Liver (tissue), 9 donors: ENCODE results near the gene FAM76B. TPM values are rescaled to one million over a fixed set of nuclear protein-coding genes. Genes with fewer than 3 reads are reported as not detected.

Experiments used
- DNase-seq: peaks from one replicate; pipeline ENCODE4 v3.0.0-alpha.2; 2017; ENCODE audit warnings: low spot score
- H3K27ac ChIP-seq, 2 donors: one replicate each; pipeline ENCODE4 v1.7.0; 2013; ENCODE audit warnings: inconsistent platforms in 2 of 2, low read length in 2 of 2, control low read depth in 1 of 2, low read depth in 1 of 2, mild to moderate bottlenecking in 1 of 2
- H3K27me3 ChIP-seq, 4 donors: one replicate each; pipeline versions ENCODE4 v1.6.1 to v1.7.0; 2013; ENCODE audit warnings: low read length in 3 of 4, inconsistent platforms in 1 of 4, mild to moderate bottlenecking in 1 of 4, moderate library complexity in 1 of 4; ENCODE audit not compliant: control insufficient read depth in 4 of 4, insufficient read depth in 4 of 4
- H3K36me3 ChIP-seq, 4 donors: one replicate each; pipeline versions ENCODE4 v1.6.1 to v1.7.0; 2013; ENCODE audit warnings: low read length in 3 of 4, mild to moderate bottlenecking in 3 of 4, low read depth in 1 of 4, moderate library complexity in 1 of 4; ENCODE audit not compliant: control insufficient read depth in 4 of 4, insufficient read depth in 3 of 4
- H3K4me1 ChIP-seq, 4 donors: one replicate each; pipeline versions ENCODE4 v1.6.1 to v1.7.0; 2013; ENCODE audit warnings: low read length in 3 of 4, mild to moderate bottlenecking in 3 of 4, moderate library complexity in 1 of 4; ENCODE audit not compliant: control insufficient read depth in 4 of 4, insufficient read depth in 4 of 4
- H3K4me3 ChIP-seq, 3 donors: one replicate each; pipeline versions ENCODE4 v1.6.1 to v1.7.0; 2013; ENCODE audit warnings: low read length in 3 of 3, control low read depth in 1 of 3, low read depth in 1 of 3, mild to moderate bottlenecking in 1 of 3
- H3K9ac ChIP-seq, 2 donors: one replicate each; pipeline ENCODE4 v1.7.0; 2013; ENCODE audit warnings: low read length in 2 of 2, mild to moderate bottlenecking in 2 of 2, moderate library complexity in 2 of 2, control low read depth in 1 of 2, low read depth in 1 of 2
- H3K9me3 ChIP-seq, 4 donors: one replicate each; pipeline versions ENCODE4 v1.6.1 to v1.7.0; 2013; ENCODE audit warnings: low read length in 3 of 4; ENCODE audit not compliant: control insufficient read depth in 4 of 4
- EGR1 ChIP-seq, 2 donors: IDR thresholded peaks; 2 replicates each; pipeline ENCODE4 v1.6.1; 2016 to 2018; ENCODE audit warnings: antibody characterized with exemption in 2 of 2, low read depth in 2 of 2
- FOXA1 ChIP-seq: IDR thresholded peaks from 2 replicates; pipeline ENCODE4 v1.6.1; 2016; ENCODE audit warnings: antibody characterized with exemption
- FOXA2 ChIP-seq: IDR thresholded peaks from 2 replicates; pipeline ENCODE4 v1.6.1; 2016; ENCODE audit warnings: antibody characterized with exemption
- GABPA ChIP-seq, 2 donors: IDR thresholded peaks in 1 of 2; conservative IDR thresholded peaks in 1 of 2; 2 replicates each; pipeline ENCODE4 v1.6.1; 2016; ENCODE audit warnings: antibody characterized with exemption in 2 of 2, mild to moderate bottlenecking in 1 of 2, moderate library complexity in 1 of 2
- HNF4A ChIP-seq, 2 donors: conservative IDR thresholded peaks; 2 replicates each; pipeline ENCODE4 v1.6.1; 2016; ENCODE audit warnings: antibody characterized with exemption in 2 of 2, mild to moderate bottlenecking in 2 of 2
- HNF4G ChIP-seq: IDR thresholded peaks from 2 replicates; pipeline ENCODE4 v1.6.1; 2016; ENCODE audit warnings: antibody characterized with exemption
- RXRA ChIP-seq, 2 donors: IDR thresholded peaks; 2 replicates each; pipeline ENCODE4 v1.6.1; 2017 to 2018; ENCODE audit warnings: antibody characterized with exemption in 2 of 2, mild to moderate bottlenecking in 1 of 2
- TAF1 ChIP-seq: conservative IDR thresholded peaks from 2 replicates; pipeline ENCODE4 v1.6.1; 2016; ENCODE audit warnings: antibody characterized with exemption, mild to moderate bottlenecking
- YY1 ChIP-seq: IDR thresholded peaks from 2 replicates; pipeline ENCODE4 v1.6.1; 2016; ENCODE audit warnings: antibody characterized with exemption, mild to moderate bottlenecking
- WGBS: extraction: QIAGEN DNeasy Blood & Tissue Kit; methylation state at CpG from one replicate; pipeline ENCODE4 v1.1.7; 2013; 5-methylcytosine and 5-hydroxymethylcytosine counted together
- polyA plus RNA-seq, 2 donors: library from polyadenylated mRNA; stranded (reverse) in 1 of 2; unstranded in 1 of 2; fragments of 200-250 nt in 1 of 2; fragments of >200 nt in 1 of 2; fragmentation: Nextera tagmentation in 1 of 2; extraction: Ambion mirVana in 1 of 2; gene quantifications; one replicate each; pipeline versions ENCODE4 v1.2.1 to v1.2.3, GENCODE V29; 2013 to 2015
- total RNA-seq, 2 donors: library from RNA; depleted of rRNA; stranded (reverse); fragments of >200 nt; gene quantifications; one replicate each; pipeline ENCODE4 v1.2.3, GENCODE V29; 2014
- TF ChIP-seq, protein P1 (sequence below): IDR thresholded peaks from 2 replicates; pipeline ENCODE4 v1.6.1; 2016; ENCODE audit warnings: antibody characterized with exemption
- TF ChIP-seq, protein P2 (sequence below): fragments of 150-350 bp; IDR thresholded peaks from 2 replicates; pipeline ENCODE4 v1.5.1; 2017; ENCODE audit warnings: improper control_type of control experiment, low read depth, low read length; ENCODE audit not compliant: missing input control
- TF ChIP-seq, protein P3 (sequence below): IDR thresholded peaks from 2 replicates; pipeline ENCODE4 v1.6.1; 2016; ENCODE audit warnings: antibody characterized with exemption
- TF ChIP-seq, protein P4 (sequence below): IDR thresholded peaks from 2 replicates; pipeline ENCODE4 v1.6.1; 2016; ENCODE audit warnings: antibody characterized with exemption
- donor health status: healthy.
- donor health status: healthy.
- donor health status: healthy.
- donor health status: healthy.
- donor health status: healthy.

The FAM76B gene
- total and polyA plus RNA-seq, 4 donors, result 5.0 to 62.9 (median 19.3) TPM

DNA sequence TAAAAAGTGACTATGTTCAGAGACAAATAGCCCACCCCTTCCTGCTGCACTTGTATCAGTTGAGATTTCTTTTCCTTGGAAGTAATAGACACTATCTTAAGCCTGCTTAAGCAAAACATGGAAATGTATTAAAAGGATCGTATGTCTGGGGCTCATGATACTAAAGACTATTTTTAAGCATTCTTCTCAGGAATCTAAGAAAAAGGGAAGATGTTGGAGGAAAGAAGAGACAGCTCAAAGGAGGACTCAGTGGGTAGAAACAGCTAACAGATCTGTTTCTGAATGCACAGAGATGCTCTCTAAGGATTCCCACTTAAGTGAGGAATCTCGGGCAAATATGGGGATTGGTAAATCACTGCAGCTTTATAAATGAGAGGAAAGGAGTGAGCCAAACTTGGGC lies 62.5 kb downstream of the FAM76B start:
- Histone ChIP-seq H3K4me1 (no peaks in the 10 kb centered on the region), H3K9ac (no peak overlapping the region), H3K27ac (no peak overlapping the region), H3K27me3 (no peaks in the 10 kb centered on the region), H3K4me3 (no peak overlapping the region), H3K36me3 (no peaks in the 10 kb centered on the region), H3K9me3 (no peaks in the 10 kb centered on the region)
- WGBS, result 81% methylated on average over 2 of the region's 2 CpGs
- no peak for DNase-seq
- no peak for TF ChIP-seq TAF1
- TF ChIP-seq, protein P1, sequence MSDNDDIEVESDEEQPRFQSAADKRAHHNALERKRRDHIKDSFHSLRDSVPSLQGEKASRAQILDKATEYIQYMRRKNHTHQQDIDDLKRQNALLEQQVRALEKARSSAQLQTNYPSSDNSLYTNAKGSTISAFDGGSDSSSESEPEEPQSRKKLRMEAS, result no peak
- TF ChIP-seq, protein P2, sequence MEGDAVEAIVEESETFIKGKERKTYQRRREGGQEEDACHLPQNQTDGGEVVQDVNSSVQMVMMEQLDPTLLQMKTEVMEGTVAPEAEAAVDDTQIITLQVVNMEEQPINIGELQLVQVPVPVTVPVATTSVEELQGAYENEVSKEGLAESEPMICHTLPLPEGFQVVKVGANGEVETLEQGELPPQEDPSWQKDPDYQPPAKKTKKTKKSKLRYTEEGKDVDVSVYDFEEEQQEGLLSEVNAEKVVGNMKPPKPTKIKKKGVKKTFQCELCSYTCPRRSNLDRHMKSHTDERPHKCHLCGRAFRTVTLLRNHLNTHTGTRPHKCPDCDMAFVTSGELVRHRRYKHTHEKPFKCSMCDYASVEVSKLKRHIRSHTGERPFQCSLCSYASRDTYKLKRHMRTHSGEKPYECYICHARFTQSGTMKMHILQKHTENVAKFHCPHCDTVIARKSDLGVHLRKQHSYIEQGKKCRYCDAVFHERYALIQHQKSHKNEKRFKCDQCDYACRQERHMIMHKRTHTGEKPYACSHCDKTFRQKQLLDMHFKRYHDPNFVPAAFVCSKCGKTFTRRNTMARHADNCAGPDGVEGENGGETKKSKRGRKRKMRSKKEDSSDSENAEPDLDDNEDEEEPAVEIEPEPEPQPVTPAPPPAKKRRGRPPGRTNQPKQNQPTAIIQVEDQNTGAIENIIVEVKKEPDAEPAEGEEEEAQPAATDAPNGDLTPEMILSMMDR, result no peak
- no peak for TF ChIP-seq GABPA (IDR thresholded peaks at IDR 0.05 in 1 of 2, conservative IDR thresholded peaks at IDR 0.05 in 1 of 2)
- TF ChIP-seq EGR1 (IDR thresholded peaks at IDR 0.05; ENCODE audit: low read depth in 2 of 2), result no peak
- no peak for TF ChIP-seq FOXA2
- TF ChIP-seq YY1, result no peak

DNA sequence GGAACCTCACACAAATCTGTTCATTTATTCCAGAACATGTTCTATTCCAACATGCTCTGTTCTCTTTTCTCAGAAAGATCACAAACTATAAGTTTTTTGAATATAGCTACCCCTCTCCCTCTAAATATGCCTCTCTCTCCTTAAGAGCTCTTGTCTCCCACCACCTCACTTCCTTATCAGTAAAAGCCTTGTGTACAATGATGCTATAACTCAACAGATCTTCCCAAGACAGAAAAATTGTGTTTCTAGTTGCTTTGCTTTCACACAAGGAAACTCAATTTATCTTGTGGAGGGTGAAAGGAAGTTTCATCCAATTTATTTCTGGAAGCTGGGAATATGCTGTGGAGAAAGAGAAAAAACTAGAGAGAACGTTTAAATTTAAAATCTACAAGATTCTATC lies 64.4 kb downstream of the FAM76B start:
- Histone ChIP-seq H3K27me3 (no peaks in the 10 kb centered on the region), H3K27ac (no peak overlapping the region), H3K9ac (no peak overlapping the region), H3K4me3 (no peak overlapping the region), H3K36me3 (no peaks in the 10 kb centered on the region), H3K4me1 (no peaks in the 10 kb centered on the region), H3K9me3 (no peaks in the 10 kb centered on the region)
- TF ChIP-seq FOXA1, result no peak
- TF ChIP-seq HNF4G, result no peak
- TF ChIP-seq, protein P3, sequence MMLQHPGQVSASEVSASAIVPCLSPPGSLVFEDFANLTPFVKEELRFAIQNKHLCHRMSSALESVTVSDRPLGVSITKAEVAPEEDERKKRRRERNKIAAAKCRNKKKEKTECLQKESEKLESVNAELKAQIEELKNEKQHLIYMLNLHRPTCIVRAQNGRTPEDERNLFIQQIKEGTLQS, result no peak
- TF ChIP-seq, protein P2, result no peak
- TF ChIP-seq, protein P4, sequence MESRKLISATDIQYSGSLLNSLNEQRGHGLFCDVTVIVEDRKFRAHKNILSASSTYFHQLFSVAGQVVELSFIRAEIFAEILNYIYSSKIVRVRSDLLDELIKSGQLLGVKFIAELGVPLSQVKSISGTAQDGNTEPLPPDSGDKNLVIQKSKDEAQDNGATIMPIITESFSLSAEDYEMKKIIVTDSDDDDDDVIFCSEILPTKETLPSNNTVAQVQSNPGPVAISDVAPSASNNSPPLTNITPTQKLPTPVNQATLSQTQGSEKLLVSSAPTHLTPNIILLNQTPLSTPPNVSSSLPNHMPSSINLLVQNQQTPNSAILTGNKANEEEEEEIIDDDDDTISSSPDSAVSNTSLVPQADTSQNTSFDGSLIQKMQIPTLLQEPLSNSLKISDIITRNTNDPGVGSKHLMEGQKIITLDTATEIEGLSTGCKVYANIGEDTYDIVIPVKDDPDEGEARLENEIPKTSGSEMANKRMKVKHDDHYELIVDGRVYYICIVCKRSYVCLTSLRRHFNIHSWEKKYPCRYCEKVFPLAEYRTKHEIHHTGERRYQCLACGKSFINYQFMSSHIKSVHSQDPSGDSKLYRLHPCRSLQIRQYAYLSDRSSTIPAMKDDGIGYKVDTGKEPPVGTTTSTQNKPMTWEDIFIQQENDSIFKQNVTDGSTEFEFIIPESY, result no peak
- TF ChIP-seq HNF4A (conservative IDR thresholded peaks at IDR 0.05), result no peak
- no peak for TF ChIP-seq RXRA (IDR thresholded peaks at IDR 0.05)
- WGBS, result 41% methylated on average over 1 of the region's 1 CpG
- no peak for DNase-seq
